ENCODE data around the gene WDR19.
A peak's percentile ranks its signal among the peaks of the same experiment; 100 is the strongest.
"Not testable (repeated sequence)": the region's sequence is repeated elsewhere in the genome, so short reads cannot be mapped to it uniquely, and the experiment has no call there.

Gene WDR19

DNA sequence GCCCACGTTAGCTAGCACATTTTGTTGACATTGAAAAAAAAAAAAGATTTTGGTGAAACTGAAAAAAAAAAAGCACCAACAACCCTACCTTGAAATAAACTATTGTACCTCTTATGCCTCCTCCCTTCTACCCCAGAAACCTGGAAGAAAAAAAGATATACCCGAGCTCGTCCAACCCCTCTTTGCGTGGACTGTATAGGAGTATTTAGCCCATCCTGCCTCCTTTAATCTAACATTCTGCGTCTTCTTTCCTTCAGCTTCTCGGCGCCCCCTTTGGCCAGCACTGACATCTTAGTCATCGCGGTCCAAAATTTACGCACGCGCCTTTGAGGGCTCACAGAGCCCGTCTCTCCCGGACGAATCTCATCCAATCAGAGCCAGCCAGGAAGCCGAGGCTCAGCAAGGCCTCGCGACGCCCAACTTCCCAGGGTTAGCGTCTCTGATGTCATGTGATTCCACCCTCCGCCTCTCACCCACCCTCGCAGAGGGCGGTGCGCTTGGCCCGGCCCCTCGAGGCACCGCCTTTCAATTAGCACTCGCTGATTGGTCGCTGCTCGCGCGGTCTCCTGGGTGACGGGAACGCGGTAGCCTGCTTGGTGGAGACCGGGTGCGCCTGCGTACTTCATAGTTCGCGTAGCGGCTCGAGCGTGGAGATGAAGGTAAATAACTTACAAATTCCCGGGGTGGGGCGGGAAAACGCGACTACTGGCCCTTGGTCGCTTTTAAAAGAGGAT, at the start of gene WDR19:
TSS of gene WDR19 (plus strand) at position 625 of the 734 bp plus-strand sequence. CDS start at position 654, 29 bp downstream.
- peak; percentile 88 to 98 (median 97) for DNase-seq (ENCODE audit: low read depth in 3 of 3)

DNA sequence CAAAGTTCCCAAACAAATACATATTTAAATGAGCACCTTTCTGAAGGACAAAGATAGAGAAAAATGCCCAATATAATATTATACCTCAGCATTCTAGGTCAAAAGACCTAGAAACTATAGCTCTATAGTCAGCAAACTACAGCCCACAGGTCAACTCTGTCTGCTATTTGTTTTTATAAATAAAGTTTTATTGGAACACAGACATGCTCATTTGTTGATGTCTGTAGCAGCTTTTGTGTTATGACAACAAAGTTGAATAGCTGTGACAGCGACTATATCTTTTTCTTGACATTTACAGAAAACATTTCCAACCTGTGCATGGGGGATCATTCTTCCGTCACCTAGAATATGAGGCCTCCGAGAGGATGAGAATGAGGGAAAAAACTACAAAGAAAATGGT, 48.7 kb upstream of the WDR19 start:
- no peak for DNase-seq (ENCODE audit: low read depth in 3 of 3)

DNA sequence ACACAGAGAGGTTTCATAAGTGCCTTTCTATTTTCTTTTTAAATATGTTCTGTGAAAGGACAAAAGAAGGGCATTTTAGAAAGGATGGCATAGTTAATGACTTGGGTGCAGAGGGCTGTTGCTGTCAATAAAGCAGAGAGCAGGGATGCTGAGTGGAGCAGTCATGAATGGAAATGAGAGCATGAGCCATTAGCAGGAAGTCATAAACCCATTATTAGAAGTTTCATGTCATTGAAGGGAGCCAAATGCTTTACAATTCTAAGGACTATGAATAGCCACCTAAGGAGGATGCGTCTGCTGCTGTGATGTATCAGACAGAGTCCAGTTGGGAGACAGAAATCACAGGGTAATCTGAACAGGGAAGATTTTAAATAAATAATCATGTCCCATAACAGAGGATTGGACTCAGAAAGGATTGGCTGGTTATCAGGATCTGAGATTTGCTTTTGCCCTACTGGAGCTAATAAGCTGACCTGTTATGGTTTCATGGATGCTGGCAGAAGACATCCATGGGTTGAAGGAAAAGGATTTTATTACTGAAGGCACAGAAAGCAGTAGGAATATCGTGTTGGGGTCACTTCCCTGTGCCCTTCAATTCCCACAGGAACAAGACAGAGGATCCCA, 47.5 kb upstream of the WDR19 start:
- no peak for DNase-seq (ENCODE audit: low read depth in 3 of 3)

DNA sequence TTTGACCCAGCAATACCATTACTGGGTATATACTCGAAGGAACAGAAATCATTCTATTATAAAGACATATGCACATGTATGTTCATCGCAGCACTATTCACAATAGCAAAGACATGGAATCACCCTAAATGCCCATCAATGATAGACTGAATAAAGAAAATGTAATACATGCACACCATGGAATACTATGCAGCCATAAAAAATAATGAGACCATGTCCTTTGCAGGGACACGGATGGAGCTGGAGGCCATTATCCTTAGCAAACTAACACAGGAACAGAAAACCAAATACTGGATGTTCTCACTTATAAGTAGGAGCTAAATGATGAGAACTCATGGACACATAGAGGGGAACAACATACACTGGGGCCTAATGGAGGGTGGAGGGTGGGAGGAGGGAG, 44.1 kb upstream of the WDR19 start:
- DNase-seq (ENCODE audit: low read depth in 3 of 3) = not testable (repeated sequence)

DNA sequence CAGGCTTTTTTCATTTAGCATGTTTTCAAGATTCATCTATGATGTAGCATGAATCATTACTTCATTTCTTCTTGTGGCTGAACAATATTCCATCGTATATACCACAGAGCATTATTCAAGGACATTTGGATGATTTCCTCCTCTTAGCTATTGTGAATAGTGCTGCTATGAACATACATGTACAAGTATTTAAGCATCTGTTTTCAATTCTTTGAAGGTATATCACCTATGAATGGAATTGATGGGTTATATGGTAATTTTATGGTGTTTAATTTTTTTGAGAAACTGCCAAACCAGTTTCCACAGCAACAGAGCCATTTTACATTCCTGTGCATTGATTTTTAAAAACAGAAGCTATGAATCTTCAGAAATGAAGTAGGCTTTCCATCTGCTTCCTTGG, 36.1 kb upstream of the WDR19 start:
- DNase-seq (ENCODE audit: low read depth in 3 of 3) = no peak

DNA sequence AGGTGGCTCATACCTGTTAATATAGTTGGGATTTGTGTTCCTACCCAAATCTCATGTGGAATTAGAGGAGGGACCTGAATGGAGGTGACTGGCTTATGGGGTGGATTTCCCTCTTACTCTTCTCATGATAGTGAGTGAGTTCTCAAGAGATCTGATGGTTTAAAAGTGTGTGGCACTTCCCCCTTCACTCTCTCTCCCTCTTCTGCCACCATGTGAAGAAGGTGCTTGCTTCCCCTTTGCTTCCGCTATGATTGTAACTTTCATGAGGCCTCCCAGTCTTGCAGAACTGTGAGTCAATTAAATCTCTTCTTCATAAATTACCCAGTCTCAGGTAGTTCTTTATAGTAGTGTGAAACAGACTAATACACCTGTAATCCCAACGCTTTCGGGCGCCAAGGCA, 28.3 kb upstream of the WDR19 start:
- DNase-seq (ENCODE audit: low read depth in 3 of 3) = no peak

- DNase-seq (ENCODE audit: low read depth in 3 of 3) = no peak
Measured at GRCh38 chr4:39157520-39157919, 24.8 kb upstream of the WDR19 start.

DNA sequence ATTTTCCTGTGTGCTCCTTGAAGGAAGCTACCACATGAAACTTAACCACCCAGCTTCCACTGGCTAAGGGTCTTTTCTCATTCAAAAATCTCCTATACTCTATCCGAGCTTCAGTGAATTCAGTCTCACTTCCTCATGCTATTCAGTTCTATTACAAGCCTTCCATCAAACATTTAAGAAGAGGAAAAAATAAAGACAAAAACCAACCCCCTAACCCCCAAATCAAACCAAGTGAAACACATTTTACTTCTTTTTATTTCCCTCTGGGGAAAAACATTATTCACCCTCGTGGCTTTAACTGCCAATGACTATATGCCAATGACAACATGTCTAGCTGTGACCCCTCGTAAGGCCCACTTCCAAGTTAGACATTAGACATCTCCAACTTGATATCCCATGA, 16.2 kb upstream of the WDR19 start:
- DNase-seq (ENCODE audit: low read depth in 3 of 3) = no peak

GRCh38 chr4:39166669-39167068, 15.7 kb upstream of the WDR19 start:
- DNase-seq (ENCODE audit: low read depth in 3 of 3) = no peak

DNA sequence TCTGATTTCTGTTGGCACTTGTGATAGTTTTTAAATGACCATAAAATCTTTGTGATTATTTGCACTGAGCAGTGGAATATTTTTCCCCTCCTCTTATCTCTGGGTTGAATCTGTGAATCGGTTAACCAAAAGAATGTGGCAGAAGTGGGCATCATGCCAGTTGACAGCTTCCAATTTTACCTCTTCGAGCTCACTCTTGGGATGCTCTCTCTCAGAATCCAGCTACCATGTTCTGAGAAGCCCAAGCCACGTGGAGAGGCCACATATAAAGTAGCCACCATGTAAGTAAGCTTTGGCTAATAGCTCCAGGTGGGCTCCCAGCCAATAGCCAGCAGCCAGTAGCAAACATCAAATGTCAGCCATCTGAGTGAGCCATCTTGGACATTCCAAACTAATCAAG, 12.9 kb upstream of the WDR19 start:
- no peak for DNase-seq (ENCODE audit: low read depth in 3 of 3)

DNA sequence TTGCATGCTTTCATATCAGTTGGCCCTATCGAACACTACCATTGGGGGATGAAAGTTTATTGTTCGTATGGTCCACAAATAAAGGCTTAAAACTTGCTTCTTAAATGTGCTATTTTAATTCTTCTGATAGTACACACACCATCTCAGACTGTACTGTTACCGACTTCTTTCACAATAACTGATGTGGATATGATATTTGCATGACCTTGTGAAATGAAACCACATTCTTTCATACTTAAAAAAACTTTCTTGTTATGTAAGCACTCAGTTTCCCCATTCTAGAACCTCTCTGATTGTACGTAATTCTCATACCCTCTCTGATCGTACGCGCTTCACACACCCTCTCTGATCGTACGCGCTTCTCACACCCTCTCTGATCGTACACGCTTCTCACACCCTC, 12.0 kb upstream of the WDR19 start:
- DNase-seq (ENCODE audit: low read depth in 3 of 3) = no peak

DNA sequence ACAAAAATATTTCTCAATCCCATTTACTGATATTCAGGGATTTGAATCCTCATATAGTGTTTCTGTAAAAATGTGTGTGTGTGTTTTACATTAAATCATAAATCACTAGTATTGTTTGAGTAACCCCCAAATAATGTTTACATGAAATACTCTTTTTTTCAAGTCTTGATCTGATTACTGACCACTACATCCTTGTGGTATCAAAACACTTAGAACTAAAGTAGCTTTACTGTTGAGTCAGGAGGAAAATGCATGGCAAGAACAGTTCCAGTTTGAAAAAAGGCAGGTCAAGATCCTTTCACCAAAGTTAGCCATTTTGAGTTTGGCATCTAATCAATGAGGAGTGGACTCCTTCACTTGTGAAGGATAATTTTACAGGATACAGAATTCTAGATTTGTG, 3.6 kb upstream of the WDR19 start:
- DNase-seq (ENCODE audit: low read depth in 3 of 3) = no peak

DNA sequence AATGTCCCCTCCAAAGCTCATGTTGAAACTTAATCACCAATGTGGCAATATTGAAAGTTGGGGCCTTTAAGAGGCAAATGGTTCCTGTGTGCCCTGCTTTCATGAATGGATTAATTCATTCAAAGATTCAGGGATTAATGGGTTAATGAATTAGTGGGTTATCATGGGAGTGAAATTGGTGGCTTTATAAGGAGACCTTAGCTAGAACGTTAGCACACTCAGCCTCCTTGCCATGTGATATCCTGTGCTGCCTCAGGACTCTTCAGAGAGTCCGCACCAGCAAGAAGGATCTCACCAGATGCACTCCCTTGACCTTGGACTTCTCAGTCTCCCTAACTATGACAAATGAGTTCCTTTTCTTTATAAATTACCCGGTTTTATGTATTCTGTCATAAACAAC, 2.6 kb upstream of the WDR19 start:
- DNase-seq (ENCODE audit: low read depth in 3 of 3) = no peak

GRCh38 chr4:39180629-39181028, 1.7 kb upstream of the WDR19 start:
- not testable (repeated sequence) for DNase-seq (ENCODE audit: low read depth in 3 of 3)

DNA sequence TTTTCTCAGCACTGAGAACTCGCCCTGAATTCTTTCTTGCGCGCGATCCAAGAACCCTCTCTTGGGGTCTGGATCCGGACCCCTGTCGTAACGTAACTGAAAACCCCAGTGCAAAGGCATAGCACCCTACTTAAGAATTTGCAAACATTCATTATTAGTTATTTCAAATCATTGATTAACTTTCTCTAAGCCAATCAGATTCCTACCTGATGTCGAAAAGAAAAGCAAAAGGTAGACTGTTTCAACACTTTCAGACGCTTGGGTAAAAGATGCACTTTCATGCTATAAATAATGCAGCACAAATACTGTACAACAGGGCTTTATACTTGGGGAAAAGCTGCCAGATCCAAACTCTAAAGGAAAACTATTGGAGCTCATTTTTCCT, 817 bp upstream of the WDR19 start:
- DNase-seq (ENCODE audit: low read depth in 3 of 3) = no peak

- DNase-seq (ENCODE audit: low read depth in 3 of 3) = no peak
Measured at GRCh38 chr4:39201963-39202362, 19.6 kb downstream of the WDR19 start.

DNA sequence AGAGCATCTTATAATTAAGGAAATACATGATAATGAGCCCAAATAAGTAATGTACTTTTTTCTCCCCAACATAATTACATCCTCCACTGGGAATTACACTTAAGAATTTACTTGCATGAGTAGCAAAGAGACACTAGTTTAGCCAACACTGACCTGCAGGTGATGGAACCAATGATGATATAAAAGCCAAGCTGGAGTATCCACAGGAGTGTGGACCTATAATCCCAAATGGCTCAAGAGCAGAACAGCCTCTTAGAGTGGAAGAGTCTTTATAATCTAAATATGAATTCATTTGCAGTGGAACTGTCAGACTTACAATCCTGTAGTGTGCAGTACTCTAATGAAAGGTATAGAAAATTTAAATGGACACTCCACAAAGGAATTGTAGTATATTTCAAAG, 22.2 kb downstream of the WDR19 start:
- no peak for DNase-seq (ENCODE audit: low read depth in 3 of 3)

- no peak for DNase-seq (ENCODE audit: low read depth in 3 of 3)
Measured at GRCh38 chr4:39205000-39205399, 22.7 kb downstream of the WDR19 start.

GRCh38 chr4:39205476-39205875, 23.1 kb downstream of the WDR19 start:
- DNase-seq (ENCODE audit: low read depth in 3 of 3) = no peak

GRCh38 chr4:39227906-39228305, 45.6 kb downstream of the WDR19 start:
- no peak for DNase-seq (ENCODE audit: low read depth in 3 of 3)

- no peak for DNase-seq (ENCODE audit: low read depth in 3 of 3)
Measured at GRCh38 chr4:39228377-39228776, 46.0 kb downstream of the WDR19 start.

DNA sequence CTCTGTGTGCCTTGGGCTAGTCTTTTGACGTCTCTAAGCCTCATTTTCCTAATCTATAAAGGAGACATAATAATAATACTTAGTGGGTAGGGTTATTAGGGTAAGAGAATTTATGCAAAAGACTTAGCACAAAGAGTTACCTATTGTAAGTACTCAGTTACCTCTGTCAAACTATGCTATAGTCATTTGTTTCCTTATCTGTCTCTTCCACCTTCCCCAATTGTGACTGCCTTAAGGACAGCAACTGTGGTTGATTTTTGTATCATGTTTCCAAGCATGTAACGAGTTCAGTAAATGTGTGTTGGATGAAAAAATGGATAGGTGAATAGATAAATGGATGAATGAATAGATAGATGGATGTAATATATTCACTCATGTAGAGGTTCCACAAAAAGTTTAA, 48.1 kb downstream of the WDR19 start:
- DNase-seq (ENCODE audit: low read depth in 3 of 3) = no peak

DNA sequence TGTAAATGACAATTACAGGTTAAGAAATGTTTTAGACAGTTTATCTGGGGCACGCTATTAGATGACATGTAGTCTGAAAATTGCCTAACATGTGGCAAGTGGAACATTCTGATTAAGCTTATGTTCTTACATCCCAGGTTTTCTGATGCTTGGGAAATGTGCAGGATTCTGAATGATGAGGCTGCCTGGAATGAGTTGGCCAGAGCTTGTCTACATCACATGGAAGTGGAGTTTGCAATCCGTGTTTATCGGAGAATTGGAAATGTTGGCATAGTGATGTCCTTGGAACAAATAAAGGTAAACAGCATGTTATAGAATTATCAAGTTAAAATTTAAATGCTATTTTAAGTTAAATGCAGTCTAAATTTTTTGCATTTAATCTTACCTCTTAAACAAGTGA, 49.3 kb downstream of the WDR19 start:
- no peak for DNase-seq (ENCODE audit: low read depth in 3 of 3)

DNA sequence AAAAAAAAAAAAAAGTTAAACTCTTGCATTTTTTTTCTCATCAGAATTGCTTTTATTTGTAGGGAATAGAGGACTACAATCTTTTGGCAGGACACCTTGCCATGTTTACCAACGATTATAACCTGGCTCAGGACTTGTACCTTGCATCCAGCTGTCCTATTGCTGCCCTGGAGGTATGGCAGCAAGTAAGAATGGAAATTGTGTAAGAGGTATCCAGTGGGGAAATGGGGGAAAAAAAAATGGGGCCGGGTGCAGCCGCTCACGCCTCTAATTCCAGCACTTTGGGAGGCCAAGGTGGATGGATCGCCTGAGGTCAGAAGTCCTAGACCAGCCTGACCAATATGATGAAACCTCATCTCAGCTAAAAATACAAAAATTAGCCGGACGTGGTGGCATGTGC, 49.8 kb downstream of the WDR19 start:
- DNase-seq (ENCODE audit: low read depth in 3 of 3) = no peak
